Large intestine (tissue), 12 donors: ENCODE measurements around the gene RREB1. TPM values are rescaled to one million over a fixed set of nuclear protein-coding genes. Genes with fewer than 3 reads are reported as not detected.

ENCODE experiments used
- DNase-seq, 2 donors: peaks; one replicate each; pipeline versions ENCODE4 v3.0.0 to v3.0.0-alpha.2; 2013
- H3K27ac ChIP-seq: one replicate; pipeline ENCODE4 v1.5.1; 2013; ENCODE audit warnings: low read length
- H3K27me3 ChIP-seq: 2 replicates; pipeline ENCODE4 v1.6.1; 2013; ENCODE audit warnings: low read length; ENCODE audit not compliant: control insufficient read depth, insufficient read depth
- H3K36me3 ChIP-seq: 2 replicates; pipeline ENCODE4 v1.6.1; 2013; ENCODE audit warnings: low read length; ENCODE audit not compliant: control insufficient read depth, insufficient read depth
- H3K4me1 ChIP-seq: one replicate; pipeline ENCODE4 v1.6.1; 2013; ENCODE audit warnings: low read length; ENCODE audit not compliant: control insufficient read depth, insufficient read depth
- H3K4me3 ChIP-seq: one replicate; pipeline ENCODE4 v1.5.1; 2013; ENCODE audit warnings: low read length
- H3K9me3 ChIP-seq: one replicate; pipeline ENCODE4 v1.6.1; 2013; ENCODE audit warnings: mild to moderate bottlenecking, low read depth, low read length, moderate library complexity; ENCODE audit not compliant: control insufficient read depth
- WGBS: methylation state at CpG from one replicate; pipeline ENCODE4 v1.1.5; 2013; ENCODE audit warnings: low lambda C conversion rate; ENCODE audit not compliant: insufficient coverage; 5-methylcytosine and 5-hydroxymethylcytosine counted together
- long read RNA-seq, 11 donors: transcript quantifications; one replicate each; lab custom pipeline, GENCODE V29; 2026
- polyA plus RNA-seq: library from polyadenylated mRNA; unstranded; fragments of 120-200 nt; gene quantifications from one replicate; pipeline ENCODE4 v1.2.1, GENCODE V29; 2013

Gene RREB1
- 33.8 TPM for polyA plus RNA-seq
- long read RNA-seq, donor 1, result 0 reads
- long read RNA-seq, donor 2, partial matches to known transcripts, result 18 of 20 reads
- long read RNA-seq, donor 2, other reads (novel, unspliced or antisense), result 0 of 20 reads
- long read RNA-seq, donor 3, partial matches to known transcripts, result 15 of 15 reads
- long read RNA-seq, donor 3, other reads (novel, unspliced or antisense), result 0 of 15 reads
- long read RNA-seq, donor 4, result 0 reads
- long read RNA-seq, donor 5, partial matches to known transcripts, result 22 of 22 reads
- long read RNA-seq, donor 5, other reads (novel, unspliced or antisense), result 0 of 22 reads
- long read RNA-seq, donor 6, partial matches to known transcripts, result 20 of 86 reads
- long read RNA-seq, donor 6, other reads (novel, unspliced or antisense), result 66 of 86 reads
- long read RNA-seq, donor 7, result 0 reads
- long read RNA-seq, donor 8, partial matches to known transcripts, result 29 of 35 reads
- long read RNA-seq, donor 8, other reads (novel, unspliced or antisense), result 6 of 35 reads
- long read RNA-seq, donor 9, partial matches to known transcripts, result 132 of 132 reads
- long read RNA-seq, donor 9, other reads (novel, unspliced or antisense), result 0 of 132 reads
- long read RNA-seq, donor 10, result 0 reads
- long read RNA-seq, donor 11, partial matches to known transcripts, result 57 of 63 reads
- long read RNA-seq, donor 11, other reads (novel, unspliced or antisense), result 6 of 63 reads

- Histone ChIP-seq H3K27me3 (no peaks in the 10 kb centered on the region), H3K27ac (peak within 1 kb of the TSS; percentile 99), H3K4me1 (peaks cover 30% of the 10 kb centered on the region), H3K9me3 (peaks cover 5% of the 10 kb centered on the region), H3K4me3 (peak within 1 kb of the TSS; percentile 95), H3K36me3 (no peaks in the 10 kb centered on the region)
- WGBS, result no CpG with 5 or more reads among the region's 59 CpGs
- peak; percentile 54 to 87 for DNase-seq
Measured at GRCh38 chr6:7107578-7108195, at the start of gene RREB1. Gene RREB1, plus strand, starts transcription at chr6:7107961. Its CDS starts 73,951 bp downstream, at chr6:7181912.

DNA sequence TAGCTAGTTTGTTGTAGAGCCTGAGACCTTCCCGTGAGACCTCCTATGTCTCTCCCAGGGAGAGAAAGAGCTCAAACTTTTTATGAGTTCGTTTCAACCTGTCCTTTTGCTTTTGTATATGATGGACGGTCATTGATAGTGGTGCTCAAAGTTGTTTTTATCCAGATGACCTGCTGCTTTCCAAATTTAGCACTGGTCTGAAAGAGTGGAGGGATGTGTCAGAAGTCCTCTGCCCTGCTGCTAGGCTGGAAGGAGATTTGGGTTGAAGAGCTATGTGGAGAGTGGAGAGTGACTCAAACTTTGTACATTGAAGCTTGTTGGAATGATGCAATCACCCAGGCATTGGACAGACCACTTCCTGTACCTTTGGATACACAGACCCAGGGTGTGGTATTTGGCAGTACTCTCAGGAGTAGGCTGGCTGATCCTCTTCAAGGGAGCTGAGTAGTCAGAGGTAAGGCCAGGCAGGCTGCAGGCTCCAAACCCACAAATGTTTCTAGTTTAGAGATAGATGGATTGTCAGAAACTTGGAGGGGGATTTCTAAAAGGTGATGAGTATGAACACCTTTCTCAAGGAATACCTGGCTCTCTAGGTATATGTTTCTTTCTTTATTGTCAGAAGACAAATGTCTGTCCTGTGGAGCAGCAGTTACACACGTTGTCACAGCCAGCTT lies 49.4 kb upstream of the RREB1 start:
- peak; percentile 71 to 90 for DNase-seq
- Histone ChIP-seq H3K9me3 (no peaks in the 10 kb centered on the region), H3K27ac (peak overlapping the region; percentile 24), H3K4me1 (peaks cover 20% of the 10 kb centered on the region), H3K36me3 (no peaks in the 10 kb centered on the region), H3K27me3 (no peaks in the 10 kb centered on the region), H3K4me3 (no peak overlapping the region)
- 45% methylated on average over 3 of the region's 4 CpGs for WGBS

DNA sequence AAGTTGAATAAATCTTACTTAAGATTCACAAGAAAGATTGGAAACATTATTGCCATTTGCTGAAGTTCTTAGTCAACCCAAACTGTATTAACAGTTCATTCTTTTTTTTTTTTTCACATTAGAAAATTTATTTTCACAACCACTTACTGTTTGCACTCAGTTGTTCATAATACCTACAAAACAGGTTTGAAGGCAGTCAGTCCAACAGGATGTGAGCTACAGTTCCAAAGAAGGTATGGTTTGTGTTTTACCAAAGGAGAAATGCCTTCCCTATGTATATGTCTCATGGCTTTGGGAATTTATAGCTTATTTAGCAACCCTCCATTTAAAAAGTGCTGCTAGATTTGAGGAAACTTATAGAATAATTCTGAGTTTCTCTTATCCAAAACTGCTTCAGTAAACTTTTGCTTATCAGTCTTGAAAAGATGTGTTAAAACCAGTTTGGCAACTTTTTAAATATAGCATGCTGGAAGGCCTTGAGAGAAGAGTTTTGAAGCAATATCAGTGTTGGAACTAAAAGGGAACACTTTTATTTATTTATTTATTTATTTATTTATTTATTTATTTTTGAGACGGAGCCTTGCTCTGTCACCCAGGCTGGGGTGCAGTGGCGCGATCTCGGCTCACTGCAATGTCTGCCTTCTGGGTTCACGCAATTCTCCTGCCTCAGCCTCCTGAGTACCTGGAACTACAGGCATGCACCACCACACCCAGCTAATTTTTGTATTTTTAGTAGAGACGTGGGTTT lies 46.8 kb upstream of the RREB1 start:
- Histone ChIP-seq H3K27ac (peak overlapping the region; percentile 64), H3K36me3 (no peaks in the 10 kb centered on the region), H3K4me3 (no peak overlapping the region), H3K4me1 (peaks cover 13% of the 10 kb centered on the region), H3K27me3 (no peaks in the 10 kb centered on the region), H3K9me3 (no peaks in the 10 kb centered on the region)
- 25% methylated on average over 4 of the region's 6 CpGs for WGBS
- peak; percentile 26 to 82 for DNase-seq

DNA sequence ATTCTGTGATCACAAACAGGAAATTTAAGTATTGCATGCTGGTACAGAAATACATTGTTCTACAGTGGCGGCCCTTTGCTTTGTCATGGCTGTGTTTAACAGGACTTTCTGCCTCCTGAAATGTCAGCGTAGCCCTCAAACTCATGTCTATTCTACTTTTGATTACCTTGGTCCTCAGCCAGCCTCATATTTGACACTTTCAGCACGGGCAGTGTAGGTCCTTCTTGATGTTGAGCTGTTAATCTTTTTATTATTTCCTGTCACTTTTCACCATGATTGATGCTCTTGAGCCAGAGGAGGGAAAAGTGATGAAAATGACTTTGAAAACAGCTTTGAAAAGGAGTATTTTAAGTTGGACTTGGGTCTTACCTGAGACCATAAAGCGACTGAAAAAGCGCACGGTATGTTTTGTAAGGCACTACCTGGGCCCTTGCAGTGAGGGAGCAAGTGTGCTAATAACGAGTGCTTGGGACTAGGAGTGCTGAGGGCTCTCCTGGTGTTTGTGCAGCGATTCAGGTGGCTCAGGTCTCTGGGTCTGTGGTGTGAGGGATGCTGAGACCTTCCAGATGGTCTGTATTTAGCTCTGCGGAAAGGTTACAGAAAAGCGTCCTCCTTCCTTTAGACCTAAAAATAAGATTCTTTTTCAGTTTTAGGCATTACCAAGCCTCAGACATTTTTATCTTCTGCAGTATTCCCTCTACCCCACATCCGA lies 45.2 kb upstream of the RREB1 start:
- no peaks in the 10 kb centered on the region for H3K27me3 ChIP-seq
- peaks cover 13% of the 10 kb centered on the region for H3K4me1 ChIP-seq
- no peak overlapping the region for H3K4me3 ChIP-seq
- DNase-seq, result no peak
- H3K36me3 ChIP-seq, result no peaks in the 10 kb centered on the region
- no peaks in the 10 kb centered on the region for H3K9me3 ChIP-seq
- 69% methylated on average over 5 of the region's 11 CpGs for WGBS
- no peak overlapping the region for H3K27ac ChIP-seq

- no peaks in the 10 kb centered on the region for H3K36me3 ChIP-seq
- no peak overlapping the region for H3K27ac ChIP-seq
- no peaks in the 10 kb centered on the region for H3K4me1 ChIP-seq
- no peak overlapping the region for H3K4me3 ChIP-seq
- WGBS, result no CpG with 5 or more reads among the region's 3 CpGs
- no peak for DNase-seq
- no peaks in the 10 kb centered on the region for H3K27me3 ChIP-seq
- no peaks in the 10 kb centered on the region for H3K9me3 ChIP-seq
Measured at GRCh38 chr6:7067305-7067704, 40.5 kb upstream of the RREB1 start.

DNA sequence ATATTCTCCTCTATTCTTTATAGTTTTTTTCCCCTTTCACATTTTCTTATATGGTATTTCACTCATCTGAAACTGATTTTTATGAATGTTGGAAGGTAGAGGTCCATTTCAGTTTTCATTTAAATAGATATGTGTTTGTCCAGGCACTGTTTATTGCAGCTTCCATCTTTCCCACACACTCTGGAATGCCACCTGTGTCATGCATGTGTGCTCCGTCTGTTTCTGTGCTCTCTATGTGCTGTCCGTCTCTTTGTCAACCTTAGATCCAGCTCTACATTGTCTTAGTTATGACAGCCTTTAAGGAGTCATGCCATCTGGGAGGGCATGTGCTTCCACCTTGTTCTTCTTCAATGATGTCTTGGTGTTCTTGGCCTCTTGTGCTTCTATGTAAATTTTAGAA lies 36.4 kb upstream of the RREB1 start:
- H3K27me3 ChIP-seq, result no peaks in the 10 kb centered on the region
- no peak for DNase-seq
- no peaks in the 10 kb centered on the region for H3K4me1 ChIP-seq
- no peak overlapping the region for H3K4me3 ChIP-seq
- no peaks in the 10 kb centered on the region for H3K36me3 ChIP-seq
- no peaks in the 10 kb centered on the region for H3K9me3 ChIP-seq
- no peak overlapping the region for H3K27ac ChIP-seq
- WGBS, result 60% methylated on average over 1 of the region's 2 CpGs

DNA sequence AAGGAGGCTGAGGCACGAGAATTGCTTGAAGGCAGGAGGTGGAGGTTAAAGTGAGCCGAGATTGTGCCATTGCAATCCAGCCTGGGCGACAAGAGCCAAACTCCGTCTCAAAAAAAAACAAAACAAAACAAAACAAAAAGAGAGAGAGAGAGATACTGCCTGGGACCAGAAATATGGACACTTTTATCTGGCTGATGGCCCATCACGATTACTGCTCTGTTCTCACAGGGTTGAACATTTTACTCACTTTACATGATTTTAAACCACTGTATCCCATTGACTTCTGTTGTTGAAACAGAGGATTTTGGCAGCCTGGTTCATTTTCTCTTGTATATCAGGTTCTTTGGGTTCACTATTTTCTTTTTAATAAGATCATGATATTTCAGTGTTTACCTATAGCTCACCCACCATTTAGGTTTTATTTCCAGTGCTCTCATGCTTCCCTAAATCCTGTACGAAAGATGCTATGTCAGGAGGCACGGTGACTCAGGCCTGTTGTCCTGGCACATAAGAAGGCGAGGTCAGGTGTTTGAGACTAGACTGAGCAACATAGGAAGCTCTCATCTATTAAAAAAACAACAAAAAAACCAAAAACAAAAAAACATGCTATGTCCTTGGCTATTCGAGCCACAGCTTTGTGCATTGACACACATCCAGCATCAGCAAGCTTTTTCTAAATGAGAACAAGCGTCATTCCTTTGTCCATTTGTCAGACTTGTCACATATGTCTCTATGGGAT lies 34.5 kb upstream of the RREB1 start:
- H3K4me1 ChIP-seq, result no peaks in the 10 kb centered on the region
- WGBS, result 92% methylated on average over 5 of the region's 10 CpGs
- H3K27ac ChIP-seq, result no peak overlapping the region
- H3K9me3 ChIP-seq, result no peaks in the 10 kb centered on the region
- no peaks in the 10 kb centered on the region for H3K27me3 ChIP-seq
- H3K4me3 ChIP-seq, result no peak overlapping the region
- H3K36me3 ChIP-seq, result no peaks in the 10 kb centered on the region
- DNase-seq, result no peak

- H3K4me1 ChIP-seq, result no peaks in the 10 kb centered on the region
- no peaks in the 10 kb centered on the region for H3K27me3 ChIP-seq
- no peaks in the 10 kb centered on the region for H3K36me3 ChIP-seq
- H3K4me3 ChIP-seq, result no peak overlapping the region
- no peaks in the 10 kb centered on the region for H3K9me3 ChIP-seq
- WGBS, result 80% methylated on average over 1 of the region's 9 CpGs
- H3K27ac ChIP-seq, result no peak overlapping the region
- DNase-seq, result no peak
Measured at GRCh38 chr6:7073821-7074525, 33.8 kb upstream of the RREB1 start.
